ENCODE data around the gene GNAQ. TPM values are rescaled to one million over a fixed set of nuclear protein-coding genes. Genes with fewer than 3 reads are reported as not detected.

GNAQ gene
- total RNA-seq, 1 donor from 2014 or later = 20.6 TPM

DNA sequence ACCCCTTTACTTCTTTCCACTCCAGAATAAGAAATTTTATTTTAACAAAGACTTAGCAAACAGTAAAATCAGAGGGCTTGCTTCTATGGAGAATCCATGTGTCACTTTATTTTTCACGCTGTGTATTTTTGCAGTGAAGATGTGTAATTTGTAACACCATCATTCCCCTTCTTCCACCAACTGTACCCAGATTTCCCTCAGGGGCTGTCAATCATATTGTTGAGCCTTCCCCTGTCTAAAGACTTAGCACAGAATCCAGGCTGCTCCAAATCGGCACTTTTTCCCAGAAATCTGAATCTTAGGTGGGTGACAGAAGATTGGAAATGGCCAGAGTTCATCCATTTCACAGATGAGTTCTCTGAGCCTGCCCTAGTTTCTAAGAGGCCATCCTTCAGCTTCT, 115.9 kb downstream of the GNAQ start:
- no peak for DNase-seq (ENCODE audit: low read depth)
- TF ChIP-seq, protein P1, sequence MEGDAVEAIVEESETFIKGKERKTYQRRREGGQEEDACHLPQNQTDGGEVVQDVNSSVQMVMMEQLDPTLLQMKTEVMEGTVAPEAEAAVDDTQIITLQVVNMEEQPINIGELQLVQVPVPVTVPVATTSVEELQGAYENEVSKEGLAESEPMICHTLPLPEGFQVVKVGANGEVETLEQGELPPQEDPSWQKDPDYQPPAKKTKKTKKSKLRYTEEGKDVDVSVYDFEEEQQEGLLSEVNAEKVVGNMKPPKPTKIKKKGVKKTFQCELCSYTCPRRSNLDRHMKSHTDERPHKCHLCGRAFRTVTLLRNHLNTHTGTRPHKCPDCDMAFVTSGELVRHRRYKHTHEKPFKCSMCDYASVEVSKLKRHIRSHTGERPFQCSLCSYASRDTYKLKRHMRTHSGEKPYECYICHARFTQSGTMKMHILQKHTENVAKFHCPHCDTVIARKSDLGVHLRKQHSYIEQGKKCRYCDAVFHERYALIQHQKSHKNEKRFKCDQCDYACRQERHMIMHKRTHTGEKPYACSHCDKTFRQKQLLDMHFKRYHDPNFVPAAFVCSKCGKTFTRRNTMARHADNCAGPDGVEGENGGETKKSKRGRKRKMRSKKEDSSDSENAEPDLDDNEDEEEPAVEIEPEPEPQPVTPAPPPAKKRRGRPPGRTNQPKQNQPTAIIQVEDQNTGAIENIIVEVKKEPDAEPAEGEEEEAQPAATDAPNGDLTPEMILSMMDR (conservative IDR thresholded peaks at IDR 0.05; ENCODE audit: low read depth, low read length) = no peak
- H3K4me3 ChIP-seq (ENCODE audit: low read depth, low read length) = no peak overlapping the region

DNA sequence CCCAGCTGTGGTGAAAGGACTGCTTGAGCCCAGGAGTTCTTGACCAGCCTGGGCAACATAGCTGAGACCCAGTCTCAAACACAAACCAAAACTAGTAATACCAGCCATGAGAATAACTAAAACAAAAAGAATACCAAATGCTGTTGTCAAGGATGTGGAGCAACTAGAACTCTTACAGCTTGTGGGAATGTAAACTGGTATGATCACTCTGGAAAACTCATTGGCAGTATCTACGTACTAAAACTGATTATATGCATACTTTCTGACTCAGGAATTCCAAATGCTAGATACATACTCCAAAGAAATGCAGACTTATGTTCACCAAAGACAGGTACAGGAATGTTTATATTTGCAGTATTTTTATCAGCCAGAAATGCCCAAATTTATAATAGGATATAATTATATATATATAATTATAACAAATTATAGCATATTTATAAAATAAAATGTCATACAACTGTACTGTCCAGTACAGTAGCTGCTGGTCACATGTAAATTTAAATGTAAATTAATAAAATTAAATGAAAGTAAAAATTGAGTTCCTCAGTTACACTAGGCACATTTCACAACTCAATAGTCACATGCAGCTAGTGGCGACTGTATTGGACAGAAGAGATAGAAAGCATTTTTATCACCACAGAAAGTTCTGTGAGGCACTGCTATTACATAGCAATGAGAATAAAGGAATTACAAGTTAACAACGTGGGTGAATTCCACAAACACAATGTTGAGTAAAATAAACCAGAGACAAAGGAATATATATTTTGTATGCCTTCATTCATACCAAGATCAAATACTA, 118.5 kb downstream of the GNAQ start:
- TF ChIP-seq, protein P1 (conservative IDR thresholded peaks at IDR 0.05; ENCODE audit: low read depth, low read length) = no peak
- DNase-seq (ENCODE audit: low read depth) = no peak
- H3K4me3 ChIP-seq (ENCODE audit: low read depth, low read length) = no peak overlapping the region

DNA sequence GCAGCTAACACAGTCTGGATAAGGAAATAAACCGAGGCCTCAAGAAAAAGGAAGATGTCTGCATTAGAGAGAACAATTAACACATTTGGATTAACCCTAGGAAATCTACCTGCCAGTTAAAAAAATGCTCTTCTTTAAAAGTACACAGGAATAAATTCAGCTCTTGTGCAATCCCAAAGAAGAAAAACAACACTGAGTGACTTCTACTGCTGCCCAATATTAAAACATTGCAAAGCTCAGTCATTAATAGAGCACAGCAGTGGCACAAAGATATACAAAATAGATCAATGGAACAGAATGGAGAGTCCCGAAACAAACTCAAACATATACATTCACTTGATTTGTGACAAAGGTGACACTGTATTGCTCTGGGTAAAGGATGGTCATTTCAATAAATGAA, 119.7 kb downstream of the GNAQ start:
- DNase-seq (ENCODE audit: low read depth) = no peak
- no peak overlapping the region for H3K4me3 ChIP-seq (ENCODE audit: low read depth, low read length)
- TF ChIP-seq, protein P1 (conservative IDR thresholded peaks at IDR 0.05; ENCODE audit: low read depth, low read length) = no peak

DNA sequence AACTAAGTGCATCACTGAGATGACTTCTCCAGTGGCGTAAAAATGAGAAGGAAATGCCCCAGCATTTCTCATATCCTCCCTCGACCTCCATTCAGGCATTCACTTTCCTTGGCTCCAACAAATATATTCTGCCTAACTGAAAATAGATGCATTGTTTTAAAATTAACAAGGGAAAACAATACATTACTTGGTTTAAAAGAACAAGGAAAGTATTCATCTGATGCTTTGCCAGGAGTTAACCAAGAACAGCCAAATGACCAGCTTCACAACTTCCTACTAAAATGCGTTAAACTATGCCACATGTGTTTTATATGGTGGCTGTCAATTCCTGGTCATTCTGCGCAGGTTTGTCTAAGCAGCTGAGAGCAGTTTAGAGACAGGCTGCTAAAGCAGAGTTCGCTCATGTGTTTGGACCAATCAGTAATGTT, 121.4 kb downstream of the GNAQ start:
- TF ChIP-seq, protein P1 (conservative IDR thresholded peaks at IDR 0.05; ENCODE audit: low read depth, low read length) = no peak
- DNase-seq (ENCODE audit: low read depth) = no peak
- H3K4me3 ChIP-seq (ENCODE audit: low read depth, low read length) = no peak overlapping the region

DNA sequence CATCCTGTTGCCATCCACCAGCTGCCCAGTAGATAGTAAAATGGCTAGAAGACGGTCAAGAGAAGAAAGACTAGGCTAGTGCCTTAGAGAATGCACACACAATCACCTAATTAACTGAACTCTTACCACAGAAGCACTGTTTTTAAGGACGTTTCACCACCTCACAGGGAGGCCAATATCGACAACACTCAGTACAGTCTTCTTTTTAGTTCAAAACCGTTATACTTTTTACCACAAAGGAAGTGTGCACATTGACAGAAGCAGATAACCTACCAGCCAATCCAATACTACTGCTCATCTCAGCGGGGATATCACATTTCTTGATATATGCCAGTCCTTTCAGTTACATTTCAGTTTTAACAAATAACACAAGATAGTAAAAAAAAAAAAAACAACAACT, 122.3 kb downstream of the GNAQ start:
- no peak for DNase-seq (ENCODE audit: low read depth)
- TF ChIP-seq, protein P1 (conservative IDR thresholded peaks at IDR 0.05; ENCODE audit: low read depth, low read length) = no peak
- no peak overlapping the region for H3K4me3 ChIP-seq (ENCODE audit: low read depth, low read length)

DNA sequence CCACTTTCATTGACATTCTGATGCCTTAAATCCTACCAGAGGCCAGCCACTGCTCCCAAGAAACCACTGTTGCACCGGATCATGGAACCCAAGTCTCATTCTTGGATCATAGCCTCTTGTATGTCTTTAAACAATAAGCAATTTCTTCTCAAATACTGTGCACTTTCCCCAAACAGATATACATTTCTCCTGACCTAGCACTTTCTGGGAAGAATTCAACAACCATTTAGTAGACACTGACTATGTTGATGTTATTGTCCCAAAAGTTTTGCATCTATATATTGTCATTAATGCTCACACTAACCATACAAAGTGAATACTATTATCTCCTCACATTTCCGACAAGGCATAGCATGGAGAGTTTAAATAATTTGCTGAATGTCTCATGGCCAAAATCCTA, 123.3 kb downstream of the GNAQ start:
- H3K4me3 ChIP-seq (ENCODE audit: low read depth, low read length) = no peak overlapping the region
- TF ChIP-seq, protein P1 (conservative IDR thresholded peaks at IDR 0.05; ENCODE audit: low read depth, low read length) = no peak
- DNase-seq (ENCODE audit: low read depth) = no peak

DNA sequence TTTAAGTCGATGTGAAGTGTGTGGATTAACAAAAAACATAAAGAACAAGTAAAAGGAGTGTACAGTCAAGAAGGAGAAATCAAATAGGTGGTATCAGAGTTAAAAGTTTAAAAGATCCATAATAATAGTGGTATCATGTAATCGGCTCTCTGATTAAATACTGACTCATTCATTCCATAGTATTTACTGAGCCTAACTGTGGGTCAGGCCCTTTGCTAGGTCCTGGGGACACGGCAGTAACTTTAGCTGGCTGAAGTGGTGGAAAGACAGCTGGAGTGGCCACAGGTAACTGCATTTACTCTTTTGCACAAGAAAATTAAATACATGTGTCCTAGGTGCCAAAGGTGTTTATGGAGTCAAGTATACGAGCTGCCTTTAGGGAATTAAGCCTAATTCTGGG, 124.0 kb downstream of the GNAQ start:
- no peak overlapping the region for H3K4me3 ChIP-seq (ENCODE audit: low read depth, low read length)
- no peak for DNase-seq (ENCODE audit: low read depth)
- TF ChIP-seq, protein P1 (conservative IDR thresholded peaks at IDR 0.05; ENCODE audit: low read depth, low read length) = no peak

All from epithelial cell of proximal tubule (primary cell).